GM19468 (cell line): ENCODE measurements around the gene TDRD5.

Experiments used
- ATAC-seq: cut with Tn5 transposase; IDR thresholded peaks from one replicate; pipeline ENCODE4 v1.9.1; 2021; ENCODE audit warnings: mild to moderate bottlenecking, moderate library complexity, moderate number of reproducible peaks; ENCODE audit not compliant: unreplicated experiment; ENCODE audit errors: extremely low read depth

The TDRD5 gene, protein sequence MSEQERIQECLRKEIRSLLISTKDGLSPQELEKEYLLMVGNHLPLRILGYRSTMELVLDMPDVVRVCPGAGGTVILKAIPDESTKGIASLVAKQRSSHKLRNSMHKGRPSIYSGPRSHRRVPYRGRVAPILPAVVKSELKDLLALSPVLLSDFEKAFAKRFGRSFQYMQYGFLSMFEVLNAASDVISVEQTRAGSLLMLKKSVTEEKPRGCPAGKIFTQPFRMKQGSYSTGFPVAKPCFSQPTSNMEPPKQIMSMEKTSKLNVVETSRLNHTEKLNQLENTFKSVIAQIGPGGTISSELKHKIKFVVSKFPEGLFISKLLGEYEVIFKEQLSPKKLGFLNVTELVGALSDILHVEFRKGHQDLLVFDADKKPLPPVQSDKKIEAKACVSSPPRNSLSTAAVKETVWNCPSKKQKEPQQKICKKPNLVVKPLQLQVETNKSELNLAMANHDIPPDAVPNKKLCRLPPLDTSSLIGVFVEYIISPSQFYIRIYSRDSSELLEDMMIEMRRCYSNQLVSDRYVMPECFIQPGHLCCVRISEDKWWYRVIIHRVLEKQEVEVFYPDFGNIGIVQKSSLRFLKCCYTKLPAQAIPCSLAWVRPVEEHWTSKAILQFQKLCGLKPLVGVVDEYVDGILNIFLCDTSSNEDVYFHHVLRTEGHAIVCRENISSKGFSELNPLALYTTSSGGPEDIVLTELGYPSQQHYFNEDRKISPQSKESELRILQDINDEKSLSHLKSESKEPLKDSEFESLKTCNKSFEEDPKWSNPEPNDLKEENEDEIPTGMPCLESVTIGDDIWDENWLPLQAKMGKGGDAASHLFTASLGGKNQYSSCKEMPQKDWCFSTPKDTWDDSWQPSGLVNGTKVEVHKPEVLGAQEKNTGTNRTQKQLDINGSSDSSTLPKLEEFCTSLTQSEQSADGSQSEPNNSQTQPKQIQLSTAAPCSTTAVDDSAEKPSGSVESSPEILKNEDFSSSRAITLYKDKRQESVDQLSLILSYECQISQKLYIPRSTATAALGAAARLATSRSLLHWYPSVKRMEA

DNA sequence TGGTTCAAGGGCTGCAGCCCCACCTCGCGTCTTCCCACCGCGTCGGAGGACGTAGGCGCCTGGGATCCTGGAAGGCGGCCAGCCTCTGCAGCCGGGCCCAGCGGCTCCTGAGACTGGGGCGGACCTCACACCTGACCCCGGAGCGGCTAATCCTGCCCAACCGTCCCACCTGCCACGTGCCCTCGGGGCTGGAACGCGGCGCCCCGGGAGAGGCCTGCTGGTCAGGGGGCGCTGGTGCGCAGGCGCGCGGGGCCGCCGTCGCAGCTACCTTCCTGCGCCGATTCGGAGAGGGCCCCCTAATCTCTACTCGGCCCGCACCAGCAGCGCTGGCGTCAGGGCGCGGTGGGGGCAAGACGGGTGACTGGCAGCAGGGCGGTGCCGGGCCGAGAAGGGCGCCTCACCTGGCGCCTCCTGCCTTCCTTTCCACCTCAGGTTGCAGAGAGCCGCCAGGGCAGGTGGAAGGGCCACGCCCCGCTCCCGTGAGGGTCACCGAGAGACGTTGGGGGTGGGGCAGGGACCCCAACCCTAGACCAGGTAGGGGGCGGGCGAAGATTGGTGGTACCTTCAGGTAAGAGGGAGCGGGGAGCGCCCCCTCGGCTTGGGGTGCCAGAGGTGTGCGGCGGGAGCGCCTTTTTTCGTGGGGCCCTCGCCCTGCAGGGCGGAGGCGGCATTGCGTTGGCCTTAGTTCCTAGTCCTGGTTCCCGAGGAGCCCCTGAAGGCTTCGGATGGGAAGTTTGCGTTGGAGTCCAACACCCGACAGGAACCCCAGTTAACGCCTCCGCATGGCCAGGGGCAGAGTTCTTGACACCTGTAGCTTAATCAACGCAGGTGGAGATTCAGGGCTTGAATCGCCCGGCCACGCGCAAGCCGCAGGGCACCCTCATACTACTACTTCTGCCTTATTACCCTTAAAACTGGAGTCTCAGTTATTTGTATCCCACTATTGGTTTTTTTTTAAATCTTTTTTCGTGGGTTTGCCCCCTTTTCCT is at the start of gene TDRD5:
Gene TDRD5 (plus strand): TSS at position 241 of the 989 bp plus-strand sequence. CDS start 784 bp downstream, outside the sequence.
- ATAC-seq, result no peak

DNA sequence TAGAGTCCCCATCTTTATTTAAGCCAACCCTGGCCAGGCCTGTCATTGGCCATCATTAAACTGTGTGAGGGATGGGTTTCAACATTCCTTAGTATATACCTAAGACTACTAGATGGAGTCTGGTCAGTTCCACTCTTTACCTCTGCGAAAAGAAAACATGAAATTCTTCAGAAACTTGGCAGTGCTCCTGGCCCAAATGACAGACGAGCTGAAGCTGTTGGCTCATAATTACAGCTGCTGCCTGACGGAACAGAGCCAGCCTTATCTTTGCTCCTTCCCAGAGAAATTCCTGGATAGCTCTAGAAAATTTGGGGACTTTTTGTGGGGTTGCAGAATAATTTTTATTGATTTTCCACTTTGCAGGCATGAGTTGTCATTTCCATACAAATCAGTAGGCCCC is 46.3 kb upstream of the TDRD5 start:
- no peak for ATAC-seq

DNA sequence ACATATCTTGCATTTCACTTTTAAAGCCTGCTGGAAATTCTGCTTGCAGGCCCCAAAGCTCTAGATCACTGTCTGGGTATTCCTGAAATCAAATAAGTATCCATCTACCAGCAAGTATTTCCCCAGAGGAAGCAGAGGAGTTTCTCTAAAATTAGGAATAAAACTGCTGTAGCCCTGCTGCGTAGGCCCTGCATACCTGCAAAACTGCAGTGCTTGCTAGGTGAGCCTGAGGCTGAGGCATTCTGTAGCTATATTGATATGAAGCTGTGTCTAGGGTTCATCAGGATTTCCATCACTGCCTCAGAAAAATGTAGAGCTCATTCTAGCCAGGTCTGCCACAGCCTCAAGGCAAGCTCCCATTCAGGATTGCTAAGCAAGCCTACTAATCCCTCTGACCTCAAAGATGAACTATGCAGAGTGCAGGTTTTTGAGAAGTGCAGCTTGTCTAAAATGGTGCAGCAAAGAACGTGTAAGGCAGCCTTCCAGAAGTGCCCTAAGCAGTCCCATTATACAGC is 44.6 kb upstream of the TDRD5 start:
- no peak for ATAC-seq

DNA sequence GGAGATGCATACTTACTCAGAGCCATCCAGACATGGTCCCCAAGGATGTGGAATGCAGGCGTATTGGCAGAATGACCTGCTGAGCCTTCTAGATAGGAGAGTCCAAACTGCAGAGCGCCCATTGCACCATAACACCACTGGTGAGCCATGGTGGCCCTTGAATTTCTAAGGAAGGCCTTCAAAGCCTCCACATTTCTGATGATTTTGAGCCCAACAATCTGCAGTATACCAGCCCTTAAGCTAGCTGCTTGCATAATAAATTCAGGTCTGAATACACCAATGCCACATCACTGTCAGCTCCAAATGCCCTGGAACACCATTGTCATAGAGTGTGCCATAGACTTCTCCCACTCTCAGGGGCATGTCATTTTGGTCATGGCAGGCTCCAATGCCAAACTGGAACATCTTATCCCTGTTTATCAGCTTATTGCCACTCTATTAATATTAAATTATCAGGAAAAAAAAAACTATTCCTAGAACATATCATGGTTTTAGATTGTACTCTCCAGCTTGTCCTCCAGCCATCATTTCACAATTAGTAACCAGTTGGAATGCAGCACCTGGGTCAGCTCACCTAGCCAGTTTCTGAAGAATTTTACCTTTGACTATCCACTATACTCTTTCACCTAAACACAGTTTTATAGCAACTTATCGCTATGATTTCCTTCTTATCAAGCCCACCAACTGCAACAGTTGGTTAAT is 42.8 kb upstream of the TDRD5 start:
- no peak for ATAC-seq

DNA sequence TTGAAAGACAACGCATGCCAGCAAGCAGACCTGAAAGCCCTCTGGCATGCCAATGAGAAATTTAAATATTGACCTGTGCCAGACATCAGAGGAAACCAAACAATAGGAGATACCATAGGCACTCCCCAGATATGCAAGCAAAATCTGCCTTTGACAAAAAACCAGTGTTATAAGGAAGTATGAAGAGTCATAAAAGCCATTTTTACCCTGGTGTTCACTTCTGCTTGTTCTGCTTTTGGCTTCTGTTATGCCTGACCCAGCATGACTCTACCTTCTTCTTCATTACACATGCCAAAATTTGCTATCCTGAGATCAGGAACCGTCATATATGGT is 42.3 kb upstream of the TDRD5 start:
- no peak for ATAC-seq

DNA sequence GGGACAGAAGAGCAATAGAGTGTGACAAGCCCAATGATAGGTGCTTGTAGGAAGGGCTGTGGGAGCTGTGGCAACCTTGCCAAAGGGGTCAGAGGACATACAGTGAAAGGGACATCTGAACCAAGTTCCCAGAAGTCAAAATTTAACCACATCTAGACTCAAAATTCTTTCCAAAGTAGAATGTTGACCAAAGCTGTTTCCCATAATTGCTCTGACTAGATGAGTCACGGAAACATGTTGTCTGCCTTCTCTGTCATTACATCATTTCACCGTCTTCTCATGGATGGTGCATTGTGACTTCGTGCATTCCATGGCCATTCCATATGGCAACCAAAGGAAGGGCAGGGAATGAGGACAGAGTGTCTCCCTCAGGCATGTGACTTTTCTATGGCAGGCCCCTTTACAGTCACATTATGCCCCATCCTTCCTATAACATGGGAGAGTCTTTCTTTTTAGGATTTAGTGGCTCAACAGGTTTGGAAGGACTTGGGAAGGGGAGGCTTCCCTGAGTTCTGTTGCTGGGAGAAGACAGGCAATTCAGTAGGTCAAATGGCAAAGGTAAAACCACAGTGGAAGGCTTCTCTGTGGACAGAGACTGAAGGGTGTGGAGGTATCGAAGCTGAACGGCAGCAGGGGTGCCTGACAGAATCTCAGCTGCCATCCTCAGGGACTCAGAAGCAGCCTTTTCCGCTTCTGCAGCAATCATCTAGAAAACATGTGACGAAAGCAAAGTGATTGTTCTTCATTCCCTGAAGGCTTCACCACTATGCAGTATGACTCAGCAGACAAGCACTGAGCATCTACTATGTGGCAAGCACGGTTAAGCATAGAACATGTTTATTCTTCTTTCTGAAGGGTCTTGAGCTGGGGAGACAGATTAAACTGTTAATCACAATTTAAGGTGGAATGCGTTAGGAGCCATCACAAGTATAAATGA is 40.6 kb upstream of the TDRD5 start:
- no peak for ATAC-seq

DNA sequence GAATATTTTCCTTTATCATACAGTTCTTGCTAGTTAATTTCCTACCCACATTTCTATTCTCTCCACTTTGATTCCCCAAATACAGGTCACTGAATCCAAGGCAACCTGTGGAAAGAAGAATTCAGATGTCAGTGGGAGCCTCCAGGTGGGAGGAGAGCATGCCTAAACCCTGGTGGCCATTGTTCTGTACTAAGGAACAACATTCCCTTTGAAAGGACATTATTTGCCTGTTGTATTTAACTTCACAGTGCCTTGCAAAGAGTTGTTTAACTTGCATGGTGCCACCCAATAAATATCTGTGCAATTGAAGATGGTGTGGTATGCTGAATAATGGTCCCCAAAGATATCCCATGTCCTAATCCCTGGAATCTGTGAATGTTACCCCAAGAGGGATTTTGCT is 37.2 kb upstream of the TDRD5 start:
- no peak for ATAC-seq

DNA sequence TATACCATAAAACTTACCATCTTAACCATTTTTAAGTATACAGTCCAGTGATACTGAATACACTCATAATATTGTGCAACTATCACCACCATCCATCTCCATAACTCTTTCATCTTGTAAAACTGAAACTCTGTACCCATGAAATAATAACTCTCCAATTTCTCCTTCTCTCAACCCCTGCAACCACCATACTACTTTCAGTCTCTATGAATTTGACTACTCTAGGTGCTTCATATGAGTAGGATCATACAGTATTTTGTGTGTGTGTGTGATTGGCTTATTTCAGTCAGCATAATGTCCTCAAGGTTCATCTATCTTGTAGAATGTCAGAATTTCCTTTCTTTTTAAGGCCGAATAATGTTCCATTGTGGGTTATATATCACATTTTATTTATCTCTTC is 33.6 kb upstream of the TDRD5 start:
- no peak for ATAC-seq

DNA sequence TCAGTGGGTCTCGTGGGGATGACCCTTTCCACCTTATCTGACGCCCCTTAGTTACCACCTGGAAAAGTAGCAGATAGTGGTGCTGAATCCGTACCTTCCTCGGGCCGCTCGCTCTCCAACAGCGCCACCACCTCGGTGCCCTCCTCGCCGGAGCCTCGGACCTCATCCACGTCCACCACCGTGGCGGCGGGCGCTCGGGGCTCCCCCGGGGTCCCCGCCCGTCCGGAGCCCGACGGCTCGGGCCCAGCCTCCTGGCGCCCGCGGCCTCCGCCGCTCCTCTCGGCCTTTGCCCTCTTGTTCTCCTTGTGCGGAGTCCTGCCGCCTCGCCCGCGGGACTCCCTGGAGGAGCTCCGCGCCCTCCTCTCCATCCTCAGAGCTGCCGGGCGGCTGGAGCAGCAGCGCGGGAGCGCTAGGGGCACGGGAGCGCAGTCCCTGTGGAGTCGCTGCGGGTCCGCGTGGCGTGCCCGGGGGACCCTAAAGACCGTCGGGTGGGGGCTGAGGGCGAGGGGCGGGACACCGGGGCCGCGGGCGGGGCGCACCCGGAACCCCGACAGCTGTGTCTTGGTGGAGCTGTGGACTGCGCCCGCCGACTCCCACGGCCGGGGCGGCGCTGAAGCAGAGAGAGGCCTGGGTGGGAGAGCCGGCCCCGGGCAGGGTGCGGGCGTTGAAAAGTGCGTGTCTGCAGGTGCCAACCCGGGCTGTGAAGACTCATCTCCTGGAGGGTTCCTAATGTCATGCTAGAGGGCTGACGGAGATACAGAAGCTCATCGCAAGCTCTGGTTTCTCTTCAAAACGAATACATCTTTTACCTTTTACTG is 15.9 kb upstream of the TDRD5 start, which contains the start of gene NPHS2:
Gene NPHS2 (minus strand): TSS at position 452 of the 818 bp plus-strand sequence. CDS start 84 bp downstream, at position 368.
- no peak for ATAC-seq

DNA sequence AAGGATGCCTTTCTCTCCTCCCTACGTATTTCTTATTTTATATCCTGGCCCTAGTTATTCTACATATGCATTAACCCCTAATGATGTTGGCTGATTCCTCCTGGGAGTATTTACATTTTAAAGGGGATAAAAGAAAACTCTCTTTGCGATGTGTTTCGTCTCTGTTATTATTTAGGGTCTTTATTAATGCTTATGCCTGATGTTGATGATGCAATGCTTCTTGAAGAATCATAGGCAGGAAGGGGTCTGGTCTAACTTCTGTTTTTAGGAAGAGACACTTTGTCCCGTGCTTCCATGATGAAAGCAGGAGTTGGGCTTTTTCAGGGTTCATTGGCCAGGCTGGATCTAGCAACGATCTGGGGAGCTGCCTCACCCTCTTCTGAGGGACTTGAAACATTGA is 15.1 kb upstream of the TDRD5 start:
- ATAC-seq, result no peak

DNA sequence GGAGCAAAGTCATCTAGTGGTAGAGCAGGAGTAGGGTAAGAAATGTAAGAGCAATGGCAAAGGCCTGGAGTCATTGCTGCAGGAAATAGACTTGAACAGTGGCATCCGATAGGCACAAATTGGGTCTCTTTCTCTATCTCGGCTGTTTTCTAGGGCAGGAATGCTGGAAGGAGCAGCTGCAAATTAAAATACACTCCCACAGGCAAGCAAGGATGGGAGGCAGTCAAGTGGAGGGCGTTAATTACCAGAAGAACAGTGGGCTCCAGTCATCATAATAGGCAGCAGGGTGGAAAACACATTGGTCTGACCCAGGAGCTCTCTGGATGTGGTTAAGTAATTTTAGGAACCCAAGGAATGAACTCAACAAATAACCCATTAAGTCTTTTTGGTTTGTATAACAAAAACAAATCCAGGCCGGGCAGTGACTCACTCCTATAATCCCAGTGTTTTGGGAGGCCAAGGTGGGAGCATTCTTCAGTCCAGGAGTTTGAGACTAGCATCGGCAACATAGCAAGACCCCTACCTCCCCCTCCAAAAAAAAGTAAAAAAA is 7.8 kb upstream of the TDRD5 start:
- ATAC-seq, result no peak

DNA sequence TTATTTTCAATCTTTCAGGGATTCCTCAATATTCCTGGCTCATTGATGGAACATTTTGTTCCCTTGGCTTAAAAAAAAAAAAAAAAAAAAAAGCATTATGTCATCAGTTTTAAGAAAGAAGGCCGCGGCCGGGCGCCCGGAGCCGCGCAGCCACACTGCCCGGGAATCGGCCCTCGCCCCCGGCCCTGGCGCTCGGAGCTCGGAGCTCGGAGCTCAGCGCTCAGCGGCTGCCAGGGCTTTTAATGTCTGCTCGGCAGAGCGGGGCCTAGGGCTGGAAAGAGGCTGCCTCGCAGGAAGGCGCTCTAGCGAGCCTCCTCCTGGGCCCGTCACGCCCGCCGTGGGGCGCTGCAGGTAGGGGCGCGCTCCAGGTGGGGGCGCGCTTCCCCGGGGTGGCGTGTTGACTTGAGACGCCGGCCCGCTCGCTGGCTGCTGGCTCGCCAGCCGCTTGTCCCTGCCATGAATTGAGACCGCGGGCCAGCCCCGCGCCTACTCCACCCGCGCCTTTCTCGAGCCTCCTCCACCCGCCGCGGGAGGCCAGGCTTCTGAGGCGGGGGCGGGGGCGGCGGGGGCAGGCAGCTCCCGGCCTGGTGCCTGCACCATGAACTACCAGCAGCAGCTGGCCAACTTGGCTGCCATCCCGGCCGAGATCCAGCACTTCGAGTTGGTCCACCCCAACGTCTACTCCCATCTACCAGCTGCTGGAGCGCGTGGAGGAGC is 5.4 kb upstream of the TDRD5 start:
- ATAC-seq, result no peak

DNA sequence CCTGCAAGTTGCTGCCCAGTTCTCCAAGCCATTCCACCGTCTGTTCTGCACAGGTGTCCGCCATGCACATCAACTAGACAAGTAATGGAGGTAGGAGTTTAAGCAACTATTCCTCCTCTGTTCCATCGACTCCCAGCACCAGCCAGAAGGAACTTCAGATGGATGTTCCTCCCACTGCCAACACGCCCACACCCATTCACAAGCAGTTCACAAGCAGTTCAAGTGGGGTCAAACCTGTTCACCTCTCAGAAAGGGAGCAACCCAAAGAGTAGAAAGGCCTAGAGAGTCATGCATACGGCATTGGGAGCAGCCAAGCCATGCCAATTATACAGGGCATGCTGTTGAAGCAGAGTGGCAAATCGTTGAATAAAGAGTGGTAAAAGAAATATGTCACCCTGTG is 4.3 kb upstream of the TDRD5 start:
- no peak for ATAC-seq

DNA sequence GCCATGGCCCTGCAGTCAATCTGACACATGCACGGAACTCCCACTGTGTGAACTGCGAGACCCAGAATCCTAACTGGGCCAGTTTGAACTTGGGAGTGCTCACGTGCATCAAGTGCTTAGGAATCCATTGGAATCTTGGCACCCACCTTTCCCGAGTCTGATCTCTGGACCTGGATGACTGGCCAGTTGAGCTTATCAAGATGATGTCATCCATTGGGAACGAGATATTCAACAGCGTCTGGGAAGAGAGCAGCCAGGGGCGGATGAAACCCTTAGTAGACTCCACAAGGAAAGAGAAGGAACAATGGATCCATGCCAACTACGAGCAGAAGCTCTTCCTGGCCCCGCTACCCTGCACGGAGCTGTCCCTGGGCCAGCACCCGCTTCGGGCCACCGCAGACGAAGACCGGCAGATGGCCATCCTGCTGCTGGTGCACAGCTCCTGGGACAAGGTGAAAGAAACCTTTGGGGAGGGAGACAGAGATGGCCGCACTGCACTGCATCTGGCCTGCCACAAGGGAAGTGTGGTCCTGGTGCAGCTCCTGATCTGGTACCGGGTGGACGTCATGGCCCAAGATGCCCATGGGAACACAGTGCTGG is 3.1 kb upstream of the TDRD5 start:
- ATAC-seq, result no peak

DNA sequence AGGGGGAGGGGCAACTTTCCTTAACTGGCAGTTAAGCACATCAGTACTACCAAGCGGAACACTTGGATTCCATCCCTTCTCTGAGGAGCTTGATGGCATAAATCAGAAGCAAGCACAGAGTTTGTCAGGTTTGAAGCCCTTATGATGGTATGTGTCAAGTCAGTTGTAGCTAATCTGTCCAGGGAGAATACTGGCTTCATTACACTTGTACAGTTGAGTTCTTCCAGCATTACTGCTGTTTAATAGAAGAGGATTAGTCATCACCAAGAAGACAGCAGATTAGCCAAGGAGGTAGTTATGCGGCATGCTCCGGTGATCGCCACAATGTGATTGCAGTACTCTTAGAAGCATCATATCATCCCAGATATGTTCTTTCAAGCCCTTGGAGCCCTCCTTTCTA is 2.1 kb upstream of the TDRD5 start:
- no peak for ATAC-seq

DNA sequence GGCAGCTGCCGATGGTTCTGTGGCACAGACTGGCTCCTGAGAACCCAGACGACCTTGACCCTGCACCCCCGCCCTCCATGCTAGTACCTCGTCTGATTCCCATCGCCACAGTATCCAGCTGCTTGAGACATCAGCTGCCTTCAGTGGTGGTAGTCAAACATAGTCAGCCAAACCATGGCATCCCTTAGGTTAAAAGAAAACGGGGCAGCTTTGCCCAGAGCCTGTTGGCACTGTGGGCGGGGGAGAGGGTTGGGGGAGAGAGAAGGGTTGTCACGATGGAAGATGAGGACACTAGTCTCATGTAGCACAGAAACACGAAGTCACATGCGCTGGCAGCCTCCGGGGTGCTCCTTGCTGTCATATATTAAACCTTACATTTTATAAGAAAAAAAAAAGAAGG is 961 bp upstream of the TDRD5 start:
- ATAC-seq, result no peak
